T-helper 2 cell treated with Interferon-gamma antibody and Interleukin-4, amounts not matched to agents 5 μg/mL and 100 μg/mL, for 36 hours (primary cell): ENCODE data around the gene ATP2B1.

Experiments
- DNase-seq: peaks from one replicate; pipeline ENCODE4 v3.0.0; 2021; ENCODE audit warnings: low spot score
- H3K27ac Mint-ChIP-seq: one replicate; pipeline ENCODE4 v1.8.0; 2021; ENCODE audit warnings: mild to moderate bottlenecking, mixed read lengths
- H3K27me3 Mint-ChIP-seq: one replicate; pipeline ENCODE4 v1.8.0; 2021; ENCODE audit warnings: low read depth, mixed read lengths
- H3K36me3 Mint-ChIP-seq: one replicate; pipeline ENCODE4 v1.8.0; 2021; ENCODE audit warnings: low read depth, mixed read lengths
- H3K4me1 Mint-ChIP-seq: one replicate; pipeline ENCODE4 v1.8.0; 2021; ENCODE audit warnings: low read depth, mixed read lengths
- H3K4me3 Mint-ChIP-seq: one replicate; pipeline ENCODE4 v1.8.0; 2022; ENCODE audit warnings: mild to moderate bottlenecking, moderate library complexity, mixed read lengths
- H3K9me3 Mint-ChIP-seq: one replicate; pipeline ENCODE4 v1.8.0; 2021; ENCODE audit warnings: mixed read lengths

ATP2B1 gene

GRCh38 chr12:89597210-89597609 is 111.4 kb downstream of the ATP2B1 start:
- Mint-ChIP-seq H3K4me1 (peaks cover 8% of the 10 kb centered on the region), H3K4me3 (no peak overlapping the region), H3K36me3 (peaks cover 33% of the 10 kb centered on the region), H3K27ac (no peak overlapping the region), H3K27me3 (peaks cover 3% of the 10 kb centered on the region), H3K9me3 (no peaks in the 10 kb centered on the region)
- DNase-seq: no peak

- H3K4me1 Mint-ChIP-seq: peaks cover 8% of the 10 kb centered on the region
- H3K27me3 Mint-ChIP-seq: peaks cover 3% of the 10 kb centered on the region
- peaks cover 38% of the 10 kb centered on the region for H3K36me3 Mint-ChIP-seq
- DNase-seq: no peak
- no peak overlapping the region for H3K4me3 Mint-ChIP-seq
- H3K27ac Mint-ChIP-seq: no peak overlapping the region
- no peaks in the 10 kb centered on the region for H3K9me3 Mint-ChIP-seq
These were observed 114.8 kb downstream of the ATP2B1 start for GRCh38 chr12:89593873-89594272.

GRCh38 chr12:89593233-89593632 is 115.4 kb downstream of the ATP2B1 start:
- Mint-ChIP-seq H3K4me3 (no peak overlapping the region), H3K4me1 (peaks cover 5% of the 10 kb centered on the region), H3K27me3 (no peaks in the 10 kb centered on the region), H3K36me3 (peaks cover 33% of the 10 kb centered on the region), H3K9me3 (no peaks in the 10 kb centered on the region), H3K27ac (no peak overlapping the region)
- no peak for DNase-seq

DNA sequence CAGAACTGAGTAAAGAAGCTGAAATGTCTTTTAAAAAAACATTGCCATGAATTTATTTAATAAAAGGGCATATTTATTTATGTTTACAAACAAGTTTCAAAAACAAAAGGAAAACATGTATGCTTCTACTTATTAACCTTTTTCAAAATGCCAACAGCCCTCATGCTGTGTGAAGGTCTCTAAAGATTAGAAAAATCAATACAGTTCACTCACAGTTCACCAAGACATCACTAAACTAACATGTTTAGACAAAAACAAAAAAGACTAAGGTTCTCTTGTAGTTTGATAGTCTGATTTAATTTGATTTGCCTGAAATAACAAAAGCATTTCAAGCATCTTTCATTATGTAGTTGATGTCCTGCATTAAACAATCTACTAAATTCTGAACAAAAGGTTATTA is 118.9 kb downstream of the ATP2B1 start:
- Mint-ChIP-seq H3K36me3 (peaks cover 31% of the 10 kb centered on the region), H3K4me1 (no peaks in the 10 kb centered on the region)

DNA sequence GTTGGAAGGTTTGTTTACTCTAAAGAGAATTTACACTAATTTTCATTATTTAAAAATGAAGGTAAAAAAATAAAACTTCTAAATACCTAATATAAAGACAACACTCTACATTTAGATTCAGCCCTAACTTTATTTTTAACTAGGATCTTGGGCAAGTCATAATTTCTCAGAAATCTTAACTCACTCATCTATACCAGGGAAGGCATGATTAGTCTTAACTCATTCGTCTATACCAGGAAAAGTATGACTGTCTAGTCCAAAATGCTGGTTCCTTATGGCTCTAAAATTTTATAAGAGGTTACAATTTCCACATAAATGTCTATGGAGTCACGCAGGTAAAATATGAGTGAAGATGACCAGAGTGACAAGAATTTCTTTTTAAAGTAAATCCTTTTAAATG is 130.1 kb downstream of the ATP2B1 start:
- H3K27me3 Mint-ChIP-seq: no peaks in the 10 kb centered on the region
- no peak for DNase-seq
- no peak overlapping the region for H3K27ac Mint-ChIP-seq
- H3K4me3 Mint-ChIP-seq: no peak overlapping the region
- no peaks in the 10 kb centered on the region for H3K36me3 Mint-ChIP-seq
- peaks cover 9% of the 10 kb centered on the region for H3K4me1 Mint-ChIP-seq
- no peaks in the 10 kb centered on the region for H3K9me3 Mint-ChIP-seq

More for the DNA sequence above, 118.9 kb downstream of the ATP2B1 start:
- no peak overlapping the region for H3K4me3 Mint-ChIP-seq
- DNase-seq: no peak
- no peaks in the 10 kb centered on the region for H3K27me3 Mint-ChIP-seq
- H3K27ac Mint-ChIP-seq: no peak overlapping the region
- no peaks in the 10 kb centered on the region for H3K9me3 Mint-ChIP-seq

DNA sequence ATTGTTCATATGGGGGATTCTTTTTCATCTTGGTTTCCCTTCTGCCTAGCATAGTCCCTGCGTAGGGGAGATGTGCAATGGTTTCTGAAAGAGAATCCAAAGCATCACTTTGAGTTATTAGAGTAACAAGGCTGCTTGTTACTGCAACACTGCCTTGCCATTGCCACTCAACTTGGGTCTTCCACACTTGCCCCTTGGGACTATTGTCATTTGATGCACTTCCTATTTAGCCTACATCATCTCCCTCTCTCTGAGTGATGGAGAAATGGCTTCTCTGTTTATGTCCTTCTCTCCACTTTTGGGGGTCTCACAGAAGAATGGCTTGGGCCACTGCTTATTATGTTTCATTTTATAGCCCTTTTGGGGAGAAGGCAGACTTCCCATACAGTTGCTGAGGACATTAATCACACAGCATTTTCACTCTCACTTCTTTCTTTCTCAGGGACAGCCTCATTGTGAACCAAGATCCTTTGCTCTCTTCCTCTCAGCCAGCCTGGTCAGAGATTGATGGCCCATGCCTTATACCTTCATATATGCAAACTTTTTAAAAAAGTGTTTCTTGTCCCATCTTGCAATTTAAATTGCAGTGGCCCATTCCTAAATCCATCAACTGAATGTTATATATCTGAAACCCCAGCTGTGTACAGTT is 131.9 kb downstream of the ATP2B1 start:
- Mint-ChIP-seq H3K27me3 (no peaks in the 10 kb centered on the region), H3K4me3 (no peak overlapping the region), H3K36me3 (no peaks in the 10 kb centered on the region), H3K27ac (no peak overlapping the region), H3K9me3 (no peaks in the 10 kb centered on the region), H3K4me1 (peaks cover 9% of the 10 kb centered on the region)
- DNase-seq: no peak

DNA sequence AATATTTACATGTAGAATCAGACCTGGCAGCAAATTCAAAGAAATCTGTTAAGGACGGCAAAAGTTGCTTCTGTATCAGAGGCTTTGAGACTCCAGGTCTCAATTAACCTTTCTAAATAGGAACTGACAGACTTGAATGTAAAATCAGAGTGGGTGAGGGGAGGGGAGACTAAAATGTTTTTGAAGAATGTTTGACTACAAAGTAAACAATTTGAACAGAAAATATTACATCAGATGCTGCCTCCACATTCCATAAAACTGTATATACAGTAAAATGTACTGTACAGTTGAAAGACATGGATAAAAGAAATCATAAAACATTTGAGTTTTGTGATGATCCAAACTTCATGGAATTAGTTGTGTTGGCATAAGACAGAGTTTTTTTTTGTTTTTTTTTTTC is 133.3 kb downstream of the ATP2B1 start:
- DNase-seq: no peak
- Mint-ChIP-seq H3K4me1 (peaks cover 9% of the 10 kb centered on the region), H3K27me3 (no peaks in the 10 kb centered on the region), H3K9me3 (no peaks in the 10 kb centered on the region), H3K4me3 (no peak overlapping the region), H3K27ac (no peak overlapping the region), H3K36me3 (no peaks in the 10 kb centered on the region)

DNA sequence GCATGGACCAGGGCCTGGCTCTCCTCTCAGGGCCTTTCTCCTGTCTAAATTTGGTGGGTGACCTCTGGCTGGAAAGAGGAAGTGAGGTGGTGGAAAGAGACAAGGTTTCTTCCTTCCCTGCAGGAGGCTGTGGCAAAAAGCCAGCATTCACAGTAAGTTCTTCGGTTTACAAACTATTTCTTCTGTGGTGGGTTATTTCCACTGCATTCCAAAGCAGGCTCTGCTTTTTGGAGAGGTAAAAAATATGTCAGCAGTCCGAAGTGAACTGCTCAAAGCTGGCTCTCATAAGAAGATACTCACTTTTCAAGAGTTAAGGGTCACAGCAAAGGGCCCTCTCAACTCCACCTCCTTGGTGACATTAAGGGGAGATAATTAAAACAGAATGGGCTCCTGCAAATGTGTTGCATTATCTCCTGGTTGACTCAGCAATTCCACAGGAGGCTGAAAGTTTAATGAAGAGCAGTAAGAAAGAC is 133.9 kb downstream of the ATP2B1 start:
- no peaks in the 10 kb centered on the region for H3K9me3 Mint-ChIP-seq
- H3K4me3 Mint-ChIP-seq: no peak overlapping the region
- H3K4me1 Mint-ChIP-seq: peaks cover 9% of the 10 kb centered on the region
- H3K27ac Mint-ChIP-seq: no peak overlapping the region
- no peaks in the 10 kb centered on the region for H3K36me3 Mint-ChIP-seq
- H3K27me3 Mint-ChIP-seq: no peaks in the 10 kb centered on the region
- DNase-seq: no peak

DNA sequence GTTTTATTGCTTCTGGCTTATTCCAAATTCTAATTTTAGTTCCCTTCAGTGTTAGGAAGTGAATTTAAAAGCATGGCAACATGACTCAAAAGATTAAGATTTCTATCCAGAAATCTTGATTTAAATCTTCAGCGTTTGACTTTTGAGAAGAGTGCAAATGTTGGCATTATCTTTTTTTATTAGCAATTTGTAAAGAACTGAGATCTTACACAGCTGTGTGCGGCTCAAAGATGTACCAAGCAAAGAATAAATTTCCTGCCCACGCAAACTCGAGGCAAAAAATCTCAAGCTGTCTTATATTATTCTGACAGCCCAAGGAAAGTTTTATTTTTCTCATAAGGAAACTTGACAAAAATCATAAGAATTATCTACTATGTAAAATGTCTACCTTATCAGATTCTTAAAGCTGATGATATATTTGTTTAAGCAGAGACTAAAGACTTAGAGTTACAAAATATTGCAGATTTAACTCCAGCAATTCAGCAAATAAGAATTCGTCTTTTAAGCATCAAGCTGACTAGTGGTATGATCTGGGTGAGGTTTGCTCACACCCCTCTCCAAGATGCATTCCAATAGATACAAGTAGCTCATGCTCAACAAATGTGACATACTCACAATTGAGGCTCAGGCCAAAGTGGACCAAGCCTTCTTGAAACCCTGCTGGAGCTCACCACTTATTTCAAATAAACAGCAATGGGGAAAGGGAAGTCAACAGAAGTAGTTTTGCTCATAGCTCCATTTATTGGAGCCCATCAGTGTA is 135.4 kb downstream of the ATP2B1 start:
- peaks cover 11% of the 10 kb centered on the region for H3K4me1 Mint-ChIP-seq
- H3K9me3 Mint-ChIP-seq: no peaks in the 10 kb centered on the region
- H3K27ac Mint-ChIP-seq: no peak overlapping the region
- DNase-seq: no peak
- no peaks in the 10 kb centered on the region for H3K36me3 Mint-ChIP-seq
- no peaks in the 10 kb centered on the region for H3K27me3 Mint-ChIP-seq
- H3K4me3 Mint-ChIP-seq: no peak overlapping the region

DNA sequence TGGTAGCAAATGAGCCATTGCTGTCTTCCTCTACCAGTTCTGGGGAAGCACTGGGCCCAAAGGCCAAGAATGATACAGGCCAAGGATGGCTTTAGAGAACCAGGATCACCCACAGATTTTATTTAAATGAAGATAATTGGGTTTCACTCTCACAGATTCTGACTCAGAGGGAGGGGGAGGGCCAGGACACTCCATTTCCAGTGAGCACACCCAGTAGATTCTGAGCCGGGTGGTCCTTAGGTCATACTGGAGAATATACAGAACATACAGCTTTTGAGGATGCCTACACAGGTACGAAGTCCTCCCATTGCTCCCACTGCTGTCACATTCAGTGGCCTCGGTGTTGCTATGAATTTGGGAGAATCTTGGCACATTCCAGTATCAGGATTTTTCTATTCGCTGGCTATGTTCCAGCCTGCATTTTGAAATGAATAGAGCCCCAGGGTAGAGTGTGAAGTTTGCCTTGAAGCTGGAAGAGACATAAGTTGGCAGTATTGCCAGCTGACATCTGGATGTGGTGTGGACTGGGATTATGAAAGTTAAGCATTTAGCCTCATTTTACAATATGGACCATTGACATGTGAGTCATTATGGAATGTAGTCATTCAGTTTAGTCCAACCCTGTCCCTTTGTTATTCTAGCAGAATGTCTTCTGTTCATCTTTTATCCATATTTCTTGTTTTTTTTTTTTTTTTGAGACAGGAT is 137.0 kb downstream of the ATP2B1 start:
- no peaks in the 10 kb centered on the region for H3K9me3 Mint-ChIP-seq
- peaks cover 1% of the 10 kb centered on the region for H3K36me3 Mint-ChIP-seq
- no peak for DNase-seq
- H3K4me3 Mint-ChIP-seq: no peak overlapping the region
- no peak overlapping the region for H3K27ac Mint-ChIP-seq
- no peaks in the 10 kb centered on the region for H3K27me3 Mint-ChIP-seq
- H3K4me1 Mint-ChIP-seq: peaks cover 16% of the 10 kb centered on the region

GRCh38 chr12:89568484-89568883 is 140.2 kb downstream of the ATP2B1 start:
- H3K4me1 Mint-ChIP-seq: peaks cover 11% of the 10 kb centered on the region

GRCh38 chr12:89567691-89568239 is 140.9 kb downstream of the ATP2B1 start:
- Mint-ChIP-seq H3K9me3 (no peaks in the 10 kb centered on the region), H3K27me3 (no peaks in the 10 kb centered on the region), H3K4me3 (no peak overlapping the region), H3K4me1 (peaks cover 11% of the 10 kb centered on the region), H3K36me3 (peaks cover 1% of the 10 kb centered on the region), H3K27ac (no peak overlapping the region)
- DNase-seq: no peak

More at GRCh38 chr12:89568484-89568883, 140.2 kb downstream of the ATP2B1 start:
- Mint-ChIP-seq H3K27ac (no peak overlapping the region), H3K27me3 (no peaks in the 10 kb centered on the region), H3K4me3 (no peak overlapping the region), H3K36me3 (peaks cover 1% of the 10 kb centered on the region), H3K9me3 (no peaks in the 10 kb centered on the region)
- no peak for DNase-seq

DNA sequence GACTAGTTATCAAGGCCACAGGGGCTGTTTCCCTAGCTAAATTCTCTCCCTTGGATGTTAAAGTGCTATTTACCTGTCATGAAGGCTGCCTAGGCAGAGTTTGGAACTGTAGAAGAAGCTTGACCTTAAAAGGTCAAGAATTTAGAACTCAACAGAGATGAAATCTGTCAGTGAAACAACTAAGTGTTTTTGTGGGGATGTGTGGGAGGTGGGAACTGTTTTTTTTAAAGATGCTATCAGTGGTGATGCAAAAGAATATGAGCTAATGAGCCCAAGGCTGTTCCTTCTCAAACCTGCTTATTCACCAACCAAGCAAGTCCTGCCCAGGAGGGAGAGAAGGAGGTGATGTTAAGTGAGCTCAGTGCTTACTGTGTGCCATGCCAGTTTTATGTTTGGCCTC is 142.0 kb downstream of the ATP2B1 start:
- Mint-ChIP-seq H3K9me3 (no peaks in the 10 kb centered on the region), H3K27ac (no peak overlapping the region), H3K36me3 (peaks cover 1% of the 10 kb centered on the region), H3K4me3 (no peak overlapping the region), H3K27me3 (no peaks in the 10 kb centered on the region), H3K4me1 (peaks cover 15% of the 10 kb centered on the region)
- peak; percentile 70 for DNase-seq

- H3K9me3 Mint-ChIP-seq: no peaks in the 10 kb centered on the region
- H3K4me3 Mint-ChIP-seq: no peak overlapping the region
- H3K27ac Mint-ChIP-seq: no peak overlapping the region
- H3K27me3 Mint-ChIP-seq: no peaks in the 10 kb centered on the region
- H3K36me3 Mint-ChIP-seq: peaks cover 1% of the 10 kb centered on the region
- H3K4me1 Mint-ChIP-seq: peaks cover 15% of the 10 kb centered on the region
- DNase-seq: no peak
These were observed 143.6 kb downstream of the ATP2B1 start for GRCh38 chr12:89565002-89565401.
